ENCODE results near the gene NT5DC1. TPM values are rescaled to one million over a fixed set of nuclear protein-coding genes. Genes with fewer than 3 reads are reported as not detected.

The NT5DC1 gene
- total and polyA plus RNA-seq, 2 experiments from 2014 or later, result 27.0 to 29.8 TPM

GRCh38 chr6:116221911-116222310, 121.3 kb downstream of the NT5DC1 start:
- H3K27ac ChIP-seq (ENCODE audit: low read depth), result no peak overlapping the region
- no peaks in the 10 kb centered on the region for H4K20me1 ChIP-seq (replicated peaks; ENCODE audit: insufficient read depth)
- H3K9me2 ChIP-seq (ENCODE audit: insufficient read depth), result no peaks in the 10 kb centered on the region
- Mint-ChIP-seq H3K4me1 (peaks cover 35% of the 10 kb centered on the region), H3K4me3 (no peak overlapping the region), H3K36me3 (ENCODE audit: low read depth) (no peaks in the 10 kb centered on the region), H3K27me3 (ENCODE audit: insufficient read depth, low read depth, poor library complexity) (no peaks in the 10 kb centered on the region), H3K27ac (peak overlapping the region; percentile 64), H3K9me3 (no peaks in the 10 kb centered on the region)
- no peak for DNase-seq (ENCODE audit: low spot score)
- H2AFZ ChIP-seq, result no peak overlapping the region
- no peaks in the 10 kb centered on the region for H3K27me3 ChIP-seq (ENCODE audit: insufficient read depth)
- no peaks in the 10 kb centered on the region for H3F3A ChIP-seq (replicated peaks; ENCODE audit: low read depth)
- no peak overlapping the region for H3K4me2 ChIP-seq
- H3K36me3 ChIP-seq (ENCODE audit: insufficient read depth), result no peaks in the 10 kb centered on the region
- TF ChIP-seq ETS1 (IDR thresholded peaks at IDR 0.05) (no peak), CREB1 (CRISPR knock-in tag; IDR thresholded peaks at IDR 0.05; ENCODE audit: low read depth) (no peak), EZH2phosphoT487 (IDR thresholded peaks at IDR 0.05; ENCODE audit: unreplicated experiment) (no peak)
- no peaks in the 10 kb centered on the region for H3K79me2 ChIP-seq (replicated peaks; ENCODE audit: insufficient read depth)
- no peak overlapping the region for H3K4me3 ChIP-seq
- ATAC-seq, result no peak
- peaks cover 19% of the 10 kb centered on the region for H3K4me1 ChIP-seq (ENCODE audit: insufficient read depth)

- Histone ChIP-seq H3K4me3 (no peak overlapping the region), H3K27me3 (ENCODE audit: insufficient read depth) (no peaks in the 10 kb centered on the region), H3K36me3 (ENCODE audit: insufficient read depth) (no peaks in the 10 kb centered on the region), H3F3A (replicated peaks; ENCODE audit: low read depth) (no peaks in the 10 kb centered on the region), H3K9me2 (ENCODE audit: insufficient read depth) (no peaks in the 10 kb centered on the region), H3K4me2 (peak overlapping the region; percentile 10; the same call in 1 of the 2 replicates), H3K79me2 (replicated peaks; ENCODE audit: insufficient read depth) (no peaks in the 10 kb centered on the region), H2AFZ (no peak overlapping the region), H4K20me1 (replicated peaks; ENCODE audit: insufficient read depth) (no peaks in the 10 kb centered on the region), H3K27ac (ENCODE audit: low read depth) (peak overlapping the region; percentile 41; the same call in 1 of the 2 replicates), H3K4me1 (ENCODE audit: insufficient read depth) (peaks cover 19% of the 10 kb centered on the region)
- TF ChIP-seq ZNF462 (CRISPR knock-in tag; IDR thresholded peaks at IDR 0.05) (peak; percentile 58; the same call in 1 of the 2 replicates), ZNF331 (CRISPR knock-in tag; IDR thresholded peaks at IDR 0.05; ENCODE audit: low read depth) (no peak)
- peaks cover 30% of the 10 kb centered on the region for H3K4me1 Mint-ChIP-seq
- peak overlapping the region; percentile 10; the same call in 2 of the 3 replicates for H3K4me3 Mint-ChIP-seq
- DNase-seq (ENCODE audit: low spot score) (peak; percentile 42), ATAC-seq (peak; percentile 71)
- peak overlapping the region; percentile 37; the same call in 1 of the 2 replicates for H3K27ac Mint-ChIP-seq
- no peaks in the 10 kb centered on the region for H3K36me3 Mint-ChIP-seq (ENCODE audit: low read depth)
- no peaks in the 10 kb centered on the region for H3K9me3 Mint-ChIP-seq
- H3K27me3 Mint-ChIP-seq (ENCODE audit: insufficient read depth, low read depth, poor library complexity), result no peaks in the 10 kb centered on the region
Measured at GRCh38 chr6:116223355-116223754, 122.7 kb downstream of the NT5DC1 start.

Measured in GM23338 (cell line).